Vagina (tissue), 2 donors: Measurements from ENCODE around the gene RRP12.

Experiments
- CTCF ChIP-seq, 3 experiments: fragments of 450-650 bp in 2 of 3; fragments of 200-600 bp in 1 of 3; sonication (generic) in 1 of 3; IDR thresholded peaks; one replicate each; pipeline ENCODE4 v1.5.1; 2017 to 2019; ENCODE audit warnings: antibody characterized with exemption in 3 of 3, mild to moderate bottlenecking in 2 of 3, moderate library complexity in 2 of 3
- POLR2A ChIP-seq, 2 donors: fragments of 450-650 bp; IDR thresholded peaks; one replicate each; pipeline ENCODE4 v1.6.1; 2017; ENCODE audit warnings: antibody characterized with exemption in 2 of 2, mild to moderate bottlenecking in 2 of 2, moderate library complexity in 2 of 2

- TF ChIP-seq CTCF (IDR thresholded peaks at IDR 0.05), result no peak
- TF ChIP-seq POLR2A (IDR thresholded peaks at IDR 0.05), result peak in 1 of 2 donors; percentile 60
These were observed 44.8 kb upstream of the RRP12 start, which contains the start of the genes EXOSC1 and ZDHHC16 for GRCh38 chr10:97445722-97446639.
